OCI-M2 (cell line): ENCODE data around the gene PHLDB1.
"Not testable (repeated sequence)": the region's sequence is repeated elsewhere in the genome, so short reads cannot be mapped to it uniquely, and the experiment has no call there.

Source experiments
- DNase-seq: peaks from one replicate; lab custom pipeline; 2025; ENCODE audit not compliant: unreplicated experiment; lab: John Stamatoyannopoulos, UW

The PHLDB1 gene

DNA sequence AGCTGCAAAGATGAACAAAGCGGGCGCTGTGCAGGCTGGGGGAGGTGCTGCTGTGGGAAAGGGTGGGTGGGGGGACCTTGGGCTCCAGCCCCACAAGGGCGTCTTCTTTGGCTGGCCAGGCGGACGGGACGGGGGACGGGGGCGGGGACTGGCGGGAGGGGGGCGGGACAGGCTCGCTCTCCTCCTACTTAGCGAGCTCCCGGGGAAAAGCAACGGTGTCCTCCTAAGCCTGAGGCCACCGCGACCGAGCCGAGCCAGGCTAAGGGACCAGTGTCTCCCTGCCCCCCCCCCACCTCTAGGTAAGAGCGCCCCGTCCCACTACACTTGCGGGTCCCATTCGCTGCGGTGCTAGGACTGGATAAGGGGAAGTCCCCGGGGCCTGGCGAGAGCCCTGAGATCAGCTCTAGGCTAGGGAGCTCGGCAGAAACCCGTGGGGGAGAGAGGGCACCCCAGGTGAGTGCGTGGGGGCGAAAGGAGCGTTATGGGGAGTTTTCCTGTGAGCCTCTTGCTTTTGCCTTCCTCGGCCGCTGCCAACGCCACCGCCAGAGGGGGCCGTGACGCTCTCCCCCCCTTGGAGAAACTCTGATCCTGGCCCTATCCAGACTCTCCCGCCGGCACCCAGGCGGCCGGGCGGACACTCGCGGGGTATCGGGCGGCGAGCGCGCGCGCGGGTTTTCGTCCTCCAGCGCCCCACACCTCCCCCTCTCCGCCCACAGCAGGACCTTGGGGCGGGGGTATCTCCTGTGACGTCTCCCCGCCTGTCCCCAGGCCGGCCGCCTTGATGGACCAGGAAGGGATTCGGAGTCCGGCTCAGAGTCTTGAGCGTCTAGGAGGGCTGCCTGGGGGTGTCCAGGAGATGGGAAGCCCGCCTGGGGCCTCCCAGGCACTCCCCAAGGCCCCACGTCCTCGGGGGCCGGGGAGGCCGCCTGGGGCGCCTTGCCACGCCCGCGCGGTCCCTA is at the start of gene PHLDB1:
Gene PHLDB1 (plus strand): TSS at position 215 of the 959 bp plus-strand sequence. CDS start 6,222 bp downstream, outside the sequence.
- no peak for DNase-seq

DNA sequence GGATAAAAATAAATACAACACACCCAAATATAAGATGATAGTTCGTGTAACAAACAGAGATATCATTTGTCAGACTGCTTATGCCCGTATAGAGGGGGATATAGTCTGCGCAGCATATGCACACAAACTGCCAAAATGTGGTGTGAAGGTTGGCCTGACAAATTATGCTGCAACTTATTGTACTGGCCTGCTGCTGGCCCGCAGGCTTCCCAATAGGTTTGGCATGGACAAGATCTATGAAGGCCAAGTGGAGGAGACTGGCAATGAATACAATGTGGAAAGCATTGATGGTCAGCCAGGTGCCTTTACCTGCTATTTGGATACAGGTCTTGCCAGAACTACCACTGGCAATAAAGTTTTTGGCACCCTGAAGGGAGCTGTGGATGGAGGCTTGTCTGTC is 46.6 kb upstream of the PHLDB1 start:
- DNase-seq = no peak

DNA sequence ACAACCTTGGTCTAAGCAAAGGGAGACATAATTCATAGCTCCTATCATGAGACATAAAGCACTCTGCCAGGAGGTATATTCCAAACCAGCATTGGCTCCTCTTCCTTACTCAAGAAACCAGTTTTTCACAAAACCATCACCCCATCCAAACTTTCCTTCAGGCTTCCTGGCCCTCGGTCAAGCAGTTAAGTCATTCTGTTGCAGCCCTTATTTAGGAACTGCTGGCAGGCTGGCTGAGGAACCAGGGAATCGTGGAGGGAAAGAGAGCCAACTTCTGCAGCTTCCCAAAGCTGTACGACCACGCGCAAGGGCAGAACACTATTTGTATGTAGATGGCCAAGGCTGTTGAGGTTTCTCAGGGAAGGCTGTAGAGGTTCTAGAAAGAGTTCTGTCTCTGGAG is 42.4 kb upstream of the PHLDB1 start:
- DNase-seq = no peak

DNA sequence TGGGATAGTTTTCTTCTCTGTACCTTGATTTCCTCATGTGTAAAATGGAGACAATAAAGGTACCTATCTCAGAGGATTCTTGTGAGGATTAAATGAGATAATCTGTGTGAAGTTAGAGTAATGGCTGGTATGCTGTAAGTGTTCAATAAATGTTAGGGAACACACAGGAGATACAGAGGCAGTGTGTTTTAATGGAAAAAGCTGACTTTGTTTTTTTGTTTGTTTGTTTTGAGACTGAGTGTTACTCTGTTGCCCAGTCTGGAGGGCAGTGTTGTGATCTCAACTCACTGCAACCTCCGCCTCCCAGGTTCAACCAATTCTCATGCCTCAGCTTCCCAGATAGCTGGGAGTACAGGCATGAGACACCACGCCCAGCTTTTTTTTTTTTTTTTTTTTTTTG is 37.7 kb upstream of the PHLDB1 start:
- DNase-seq = no peak

DNA sequence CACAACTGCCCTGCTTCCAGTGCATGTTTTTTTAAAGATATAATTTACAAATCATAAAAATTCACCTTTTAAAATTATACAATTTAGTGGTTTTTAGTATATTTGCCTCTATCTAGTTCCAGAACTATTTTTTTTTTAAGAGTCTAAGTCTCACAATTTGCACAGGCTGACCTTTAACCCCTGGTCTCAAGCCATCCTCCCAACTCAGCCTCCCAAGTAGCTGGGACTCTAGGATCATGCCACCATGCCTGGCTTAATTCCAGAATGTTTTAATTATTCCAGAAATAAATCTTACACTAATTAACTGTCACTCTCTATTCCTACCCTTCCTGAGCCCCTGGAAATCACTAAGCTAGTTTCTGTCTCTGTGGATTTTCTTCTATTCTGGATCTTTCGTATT is 36.6 kb upstream of the PHLDB1 start:
- no peak for DNase-seq

DNA sequence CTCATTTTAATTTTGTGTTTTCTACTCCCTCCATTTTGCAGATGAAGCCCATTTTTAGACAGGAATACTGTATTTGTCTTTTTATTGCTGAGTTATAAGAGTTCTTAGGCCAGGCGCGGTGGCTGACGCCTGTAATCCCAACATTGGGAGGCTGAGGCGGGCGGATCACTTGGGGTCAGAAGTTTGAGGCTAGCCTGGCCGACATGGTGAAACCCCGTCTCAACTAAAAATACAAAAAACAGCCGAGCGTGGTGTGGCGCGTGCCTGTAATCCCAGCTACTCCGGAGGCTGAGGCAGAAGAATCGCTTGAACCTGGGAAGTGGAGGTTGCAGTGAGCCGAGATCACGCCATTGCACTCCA is 35.7 kb upstream of the PHLDB1 start:
- not testable (repeated sequence) for DNase-seq

DNA sequence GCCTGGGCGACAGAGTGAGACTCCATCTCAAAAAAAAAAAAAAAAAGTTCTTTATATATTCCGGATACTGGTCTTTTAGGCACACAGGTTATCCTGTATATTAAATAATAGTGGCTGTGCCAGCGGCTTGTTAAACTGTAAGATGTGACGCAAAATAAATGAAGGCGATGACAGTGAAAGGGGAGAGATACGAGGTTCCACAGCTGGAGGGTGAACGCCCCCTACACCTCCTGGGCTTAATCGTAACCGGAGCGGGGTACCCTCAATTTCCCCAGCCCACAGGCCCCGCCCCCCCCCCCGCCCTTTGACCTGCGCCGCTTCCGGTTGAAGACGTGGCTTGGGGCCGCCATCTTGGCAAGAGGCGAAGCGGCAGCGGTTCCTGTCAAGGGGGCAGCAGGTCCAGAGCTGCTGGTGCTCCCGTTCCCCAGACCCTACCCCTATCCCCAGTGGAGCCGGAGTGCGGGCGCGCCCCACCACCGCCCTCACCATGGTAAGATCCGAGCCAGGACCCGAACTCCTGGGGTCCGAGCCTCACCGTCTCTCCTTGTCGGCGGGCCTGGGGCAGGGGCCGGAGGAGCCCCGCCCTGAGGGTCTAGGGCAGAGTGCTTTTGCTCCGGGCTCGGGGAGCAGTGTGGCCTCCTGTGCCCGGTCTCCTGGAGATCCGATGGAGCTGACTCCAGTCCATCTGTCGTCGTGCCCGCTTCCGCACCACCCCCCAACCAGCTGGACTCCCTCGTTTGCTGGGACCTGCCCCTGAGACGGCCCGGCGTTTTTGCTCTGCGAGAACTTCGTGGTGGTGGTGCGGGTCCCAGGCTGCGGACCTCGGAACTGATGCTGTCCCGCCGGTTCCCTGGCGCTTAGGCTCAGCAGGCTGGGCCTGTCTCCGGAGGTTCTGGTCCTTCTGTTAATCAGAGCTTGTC is 35.1 kb upstream of the PHLDB1 start, which contains the start of gene ARCN1:
Gene ARCN1 (plus strand): TSS at position 349 of the 920 bp plus-strand sequence. CDS start 139 bp downstream, at position 488.
- DNase-seq = no peak

DNA sequence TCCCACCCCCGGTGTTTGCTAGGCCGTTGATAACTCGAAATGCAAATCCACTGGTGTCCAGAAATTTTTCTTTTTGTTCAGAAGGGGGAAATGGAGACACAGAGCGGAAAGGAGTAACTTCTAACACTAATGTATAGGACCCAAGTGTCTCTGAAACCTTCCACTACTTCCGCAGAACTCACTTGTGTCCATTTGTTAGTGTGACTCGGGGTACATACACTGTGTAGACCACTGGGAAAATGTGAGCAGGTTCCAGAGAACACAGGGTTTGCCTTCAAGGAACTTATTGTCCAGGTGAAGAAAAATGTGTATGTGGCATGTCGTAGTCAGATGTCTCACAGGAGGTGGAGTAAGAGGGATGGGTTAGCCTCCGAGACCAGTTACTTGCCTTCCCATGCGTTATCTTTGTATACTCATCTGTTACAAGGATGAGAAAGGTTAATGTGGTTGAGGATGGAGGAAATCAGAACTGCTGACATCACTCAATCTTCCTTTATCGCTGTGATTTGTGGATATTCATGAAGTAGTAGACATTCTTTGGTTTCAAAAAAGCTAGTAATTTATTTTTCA is 34.3 kb upstream of the PHLDB1 start:
- no peak for DNase-seq

DNA sequence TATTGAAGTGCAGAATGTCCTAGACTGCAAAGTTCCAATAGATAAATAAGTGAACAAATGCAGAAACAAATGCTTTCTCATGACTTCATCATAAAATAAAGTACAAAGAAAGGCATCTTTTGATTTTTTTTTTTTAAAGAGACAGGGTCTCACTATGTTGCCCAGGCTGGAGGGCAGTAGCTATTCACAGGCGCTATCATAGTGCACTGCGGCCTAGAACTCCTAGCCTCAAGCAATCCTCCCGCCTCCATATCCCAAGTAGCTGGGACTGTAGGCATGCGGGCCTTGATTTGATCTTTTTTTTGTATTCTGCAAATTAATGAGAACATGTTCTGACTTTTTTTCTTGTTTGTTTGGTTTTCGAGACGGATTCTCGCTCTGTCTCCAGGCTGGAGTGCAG is 32.8 kb upstream of the PHLDB1 start:
- no peak for DNase-seq

DNA sequence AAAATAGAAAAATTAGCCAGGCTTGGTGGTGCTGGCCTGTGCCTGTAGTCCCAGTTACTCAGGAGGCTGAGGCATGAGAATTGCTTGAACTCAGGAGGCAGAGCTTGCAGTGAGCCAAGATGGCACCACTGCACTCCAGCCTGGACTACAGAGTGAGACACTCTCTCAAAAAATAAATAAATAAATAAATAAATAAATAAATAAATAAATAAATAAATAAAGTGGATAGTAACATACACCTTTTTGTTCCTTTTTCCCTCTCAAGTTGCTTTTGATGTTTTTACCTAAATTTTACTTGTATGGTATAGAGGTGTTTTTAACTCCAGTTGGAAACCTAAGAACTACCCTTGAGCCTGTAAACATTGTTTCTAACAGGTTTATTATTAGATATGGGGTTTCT is 29.4 kb upstream of the PHLDB1 start:
- not testable (repeated sequence) for DNase-seq

DNA sequence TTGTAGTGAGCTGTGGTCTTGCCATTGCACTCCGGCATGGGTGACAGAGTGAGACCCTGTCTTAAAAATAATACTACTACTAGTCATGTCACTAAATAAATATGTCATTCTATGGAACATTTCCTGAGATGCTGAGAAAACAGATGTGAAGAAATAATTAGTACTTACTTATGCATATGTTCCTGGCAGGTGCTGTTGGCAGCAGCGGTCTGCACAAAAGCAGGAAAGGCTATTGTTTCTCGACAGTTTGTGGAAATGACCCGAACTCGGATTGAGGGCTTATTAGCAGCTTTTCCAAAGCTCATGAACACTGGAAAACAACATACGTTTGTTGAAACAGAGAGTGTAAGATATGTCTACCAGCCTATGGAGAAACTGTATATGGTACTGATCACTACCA is 26.4 kb upstream of the PHLDB1 start:
- no peak for DNase-seq

DNA sequence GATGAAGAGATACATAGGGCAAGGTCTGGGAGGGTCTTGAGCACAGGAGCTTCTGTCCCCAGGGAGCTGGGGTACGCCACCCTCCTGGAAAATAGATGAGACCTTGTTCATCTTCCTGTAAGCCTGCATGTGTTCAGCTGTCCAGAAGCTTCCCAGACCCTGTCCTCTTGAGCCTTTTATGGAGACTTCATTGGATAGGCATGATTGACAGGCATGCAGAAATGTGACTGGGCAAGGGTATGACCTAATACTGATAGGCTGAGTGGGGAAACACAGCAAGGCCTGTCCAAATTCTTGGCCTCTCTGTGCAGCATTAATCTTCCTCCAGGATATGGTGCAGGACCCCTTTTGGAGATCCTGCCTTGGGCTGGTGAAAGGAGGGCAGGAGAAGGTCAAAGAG is 19.5 kb upstream of the PHLDB1 start:
- no peak for DNase-seq

DNA sequence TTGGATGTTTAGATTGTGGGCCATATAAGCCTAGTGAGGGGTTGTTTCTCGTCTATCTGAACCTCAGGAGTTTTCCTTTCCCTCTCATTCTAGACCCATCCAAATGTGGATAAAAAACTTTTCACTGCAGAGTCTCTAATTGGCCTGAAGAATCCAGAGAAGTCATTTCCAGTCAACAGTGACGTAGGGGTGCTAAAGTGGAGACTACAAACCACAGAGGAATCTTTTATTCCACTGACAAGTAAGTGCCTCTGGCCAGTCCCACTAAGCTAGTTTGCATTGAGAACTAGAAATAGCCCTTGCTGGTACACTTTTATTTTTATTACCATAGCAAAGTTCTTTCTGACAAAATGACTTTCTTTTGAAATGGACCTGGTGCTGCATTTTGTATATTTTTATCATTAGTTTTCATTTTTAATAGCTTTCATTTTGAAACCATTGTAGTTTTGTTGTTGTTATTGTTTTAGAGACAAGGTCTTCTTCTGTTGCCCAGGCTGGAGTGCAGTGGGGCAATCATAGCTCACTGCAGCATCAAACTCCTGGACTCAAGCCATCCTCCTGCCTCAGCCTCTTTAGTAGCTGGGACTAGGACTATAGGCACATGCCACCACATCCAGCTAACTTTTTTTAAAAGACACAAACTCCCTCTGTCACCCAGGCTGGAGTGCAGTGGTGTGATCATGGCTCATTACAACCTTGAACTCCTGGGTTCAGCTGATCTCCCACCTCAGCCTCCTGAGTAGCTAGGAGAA is 14.6 kb upstream of the PHLDB1 start:
- DNase-seq = no peak

DNA sequence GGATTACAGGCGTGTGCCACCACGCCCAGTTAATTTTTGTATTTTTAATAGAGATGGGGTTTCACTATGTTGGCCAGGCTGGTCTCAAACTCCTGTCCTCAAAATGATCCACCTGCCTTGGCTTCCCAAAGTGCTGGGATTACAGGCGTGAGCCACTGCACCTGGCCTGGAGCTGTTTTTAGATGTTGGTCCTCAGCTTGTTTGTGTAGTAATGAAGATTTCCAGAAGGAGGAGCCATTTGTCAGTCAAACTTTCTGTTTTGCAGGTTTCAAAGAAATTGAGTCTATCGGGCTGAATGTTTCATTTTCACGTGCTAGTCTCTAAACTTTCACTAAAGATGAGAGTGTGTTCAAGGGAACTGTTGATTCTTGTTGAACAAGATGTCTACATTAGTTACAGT is 12.4 kb upstream of the PHLDB1 start:
- not testable (repeated sequence) for DNase-seq

DNA sequence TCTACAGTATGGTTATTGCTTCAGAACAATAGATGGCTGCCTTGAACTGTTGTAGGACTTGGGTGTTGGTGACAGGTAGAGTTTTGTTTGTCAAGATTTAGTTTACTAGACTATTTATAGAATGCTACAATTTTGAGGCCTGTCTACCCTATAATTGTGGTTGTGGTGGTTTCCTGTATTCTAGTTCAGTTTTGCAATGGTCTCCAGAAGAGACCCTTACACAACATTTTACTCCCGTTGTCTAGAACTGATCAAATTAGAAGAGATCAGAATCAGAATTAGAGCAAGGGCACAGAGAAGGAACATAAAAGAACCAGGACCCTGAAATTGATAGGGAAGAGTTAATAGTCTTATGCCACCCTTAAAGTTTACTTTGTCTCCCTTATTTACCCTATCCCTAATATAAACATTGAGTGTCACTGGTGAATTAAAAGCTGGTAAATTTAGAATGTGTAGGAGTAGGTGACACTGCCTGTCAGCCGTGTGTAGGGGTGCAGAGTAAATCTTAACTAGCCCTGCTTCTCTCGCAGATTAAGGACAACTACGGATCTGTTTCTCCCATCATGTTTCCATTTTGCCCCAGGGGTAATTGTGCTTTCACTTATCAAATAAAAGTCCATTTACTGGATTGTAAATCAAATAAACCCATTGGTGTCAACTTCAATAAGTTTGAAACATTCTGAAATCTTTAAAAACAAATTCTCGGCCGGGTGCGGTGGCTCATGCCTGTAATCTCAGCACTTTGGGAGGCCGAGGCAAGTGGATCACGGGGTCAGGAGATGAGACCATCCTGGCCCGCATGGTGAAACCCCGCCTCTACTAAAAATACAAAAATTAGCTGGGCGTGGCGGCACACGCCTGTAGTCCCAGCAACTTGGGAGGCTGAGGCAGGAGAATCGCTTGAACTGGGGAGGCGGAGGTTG is 10.9 kb upstream of the PHLDB1 start:
- DNase-seq = no peak

DNA sequence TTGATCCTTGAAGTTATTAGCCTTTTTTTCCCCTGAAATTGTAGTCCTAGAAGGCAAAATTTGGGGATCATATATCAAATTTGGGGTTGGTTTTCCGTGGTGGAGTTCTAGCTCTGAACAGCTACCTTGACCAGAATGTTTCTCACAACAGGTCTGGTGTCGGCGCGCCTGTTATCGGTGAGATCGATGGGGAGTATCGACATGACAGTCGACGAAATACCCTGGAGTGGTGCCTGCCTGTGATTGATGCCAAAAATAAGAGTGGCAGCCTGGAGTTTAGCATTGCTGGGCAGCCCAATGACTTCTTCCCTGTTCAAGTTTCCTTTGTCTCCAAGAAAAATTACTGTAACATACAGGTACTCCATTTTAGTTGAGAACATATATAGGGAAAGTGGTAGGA is 9.9 kb upstream of the PHLDB1 start:
- DNase-seq = no peak

DNA sequence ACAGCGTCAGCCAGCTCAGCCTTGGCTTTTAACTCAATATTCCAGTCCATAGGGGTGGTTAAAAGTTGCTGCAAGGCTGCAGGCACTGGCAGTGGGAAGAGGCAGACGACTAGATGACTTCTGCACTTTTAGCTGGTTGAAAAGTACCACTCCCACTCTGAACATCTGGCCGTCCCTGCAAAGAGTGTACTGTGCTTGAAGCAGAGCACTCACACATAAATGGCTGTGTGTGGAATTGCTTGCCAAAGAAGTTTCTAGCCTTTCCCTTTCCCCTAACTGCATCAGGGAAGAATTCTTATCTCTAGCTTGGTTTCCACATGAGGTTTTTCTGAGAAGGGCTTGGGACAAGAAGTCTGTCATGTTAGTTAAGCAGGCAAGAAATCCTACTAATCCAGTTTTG is 5.1 kb upstream of the PHLDB1 start:
- DNase-seq = no peak

DNA sequence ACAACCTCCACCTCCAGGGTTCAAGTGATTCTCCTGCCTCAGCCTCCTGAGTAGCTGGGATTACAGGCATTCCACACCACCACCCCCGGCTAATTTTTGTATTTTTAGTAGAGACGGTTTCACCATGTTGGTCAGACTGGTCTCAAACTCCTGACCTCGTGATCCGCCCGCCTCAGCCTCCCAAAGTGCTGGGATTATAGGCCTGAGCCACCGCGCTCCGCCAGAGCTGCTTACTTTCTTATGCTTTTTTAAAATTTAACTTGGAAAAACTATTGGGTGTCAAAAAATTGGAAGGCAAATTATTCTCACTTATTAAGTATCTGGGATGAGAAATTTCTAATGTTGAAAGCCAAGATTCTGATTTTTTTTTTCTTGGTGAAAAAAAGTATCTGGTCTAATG is 3.7 kb upstream of the PHLDB1 start:
- not testable (repeated sequence) for DNase-seq

DNA sequence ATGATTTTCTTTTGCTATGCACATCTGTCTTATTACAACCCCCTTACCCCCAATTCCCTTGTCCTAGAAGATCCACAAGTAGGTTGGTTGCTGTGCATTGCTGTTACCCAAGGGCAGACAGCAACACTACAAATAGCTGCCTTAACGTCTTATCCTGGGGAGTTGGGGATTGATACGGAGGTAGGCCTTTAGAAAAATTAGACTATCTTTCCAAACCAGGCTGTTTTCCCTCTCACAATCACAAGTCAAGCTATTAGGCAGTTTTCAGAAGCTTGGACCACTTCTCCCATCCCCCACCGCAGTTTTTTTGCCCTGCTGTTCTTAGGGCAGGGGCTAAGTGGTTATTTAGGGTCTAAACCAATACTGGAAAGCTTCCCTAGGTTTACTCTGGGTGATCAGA is 2.8 kb upstream of the PHLDB1 start:
- DNase-seq = no peak
